GM19023 (cell line): Measurements from ENCODE around the gene FNDC3A.
"Not testable (repeated sequence)": the region's sequence is repeated elsewhere in the genome, so short reads cannot be mapped to it uniquely, and the experiment has no call there.

ENCODE experiments used
- ATAC-seq: cut with Tn5 transposase; IDR thresholded peaks from one replicate; pipeline ENCODE4 v1.9.1; 2021; ENCODE audit warnings: mild to moderate bottlenecking, moderate library complexity; ENCODE audit not compliant: unreplicated experiment

Gene FNDC3A

GRCh38 chr13:49029570-49029969, 53.9 kb downstream of the FNDC3A start:
- no peak for ATAC-seq

- no peak for ATAC-seq
These were observed 54.5 kb downstream of the FNDC3A start for GRCh38 chr13:49030213-49030612.

- ATAC-seq: no peak
These were observed 65.2 kb downstream of the FNDC3A start for GRCh38 chr13:49040872-49041271.

GRCh38 chr13:49042476-49042875, 66.8 kb downstream of the FNDC3A start:
- ATAC-seq: no peak

- no peak for ATAC-seq
These were observed 68.3 kb downstream of the FNDC3A start for GRCh38 chr13:49044008-49044407.

- no peak for ATAC-seq
These were observed 69.1 kb downstream of the FNDC3A start for GRCh38 chr13:49044836-49045235.

- no peak for ATAC-seq
These were observed 70.3 kb downstream of the FNDC3A start for GRCh38 chr13:49046002-49046401.

- no peak for ATAC-seq
These were observed 70.8 kb downstream of the FNDC3A start for GRCh38 chr13:49046519-49046918.

GRCh38 chr13:49052813-49053212, 77.1 kb downstream of the FNDC3A start:
- ATAC-seq: no peak

- ATAC-seq: no peak
These were observed 77.5 kb downstream of the FNDC3A start for GRCh38 chr13:49053215-49053614.

GRCh38 chr13:49053906-49054305, 78.2 kb downstream of the FNDC3A start:
- ATAC-seq: no peak

GRCh38 chr13:49055021-49055420, 79.3 kb downstream of the FNDC3A start:
- no peak for ATAC-seq

- ATAC-seq: no peak
These were observed 81.5 kb downstream of the FNDC3A start for GRCh38 chr13:49057176-49057575.

- no peak for ATAC-seq
These were observed 83.0 kb downstream of the FNDC3A start for GRCh38 chr13:49058761-49059160.

- no peak for ATAC-seq
These were observed 85.1 kb downstream of the FNDC3A start for GRCh38 chr13:49060678-49061387.

- ATAC-seq: not testable (repeated sequence)
These were observed 85.7 kb downstream of the FNDC3A start for GRCh38 chr13:49061388-49061752.

GRCh38 chr13:49062297-49062896, 86.7 kb downstream of the FNDC3A start:
- ATAC-seq: no peak

GRCh38 chr13:49063011-49063410, 87.3 kb downstream of the FNDC3A start:
- ATAC-seq: no peak

- ATAC-seq: no peak
These were observed 87.8 kb downstream of the FNDC3A start for GRCh38 chr13:49063497-49063896.

GRCh38 chr13:49064476-49064875, 88.8 kb downstream of the FNDC3A start:
- no peak for ATAC-seq

- ATAC-seq: no peak
These were observed 91.1 kb downstream of the FNDC3A start for GRCh38 chr13:49066856-49067255.

GRCh38 chr13:49068498-49068897, 92.8 kb downstream of the FNDC3A start:
- ATAC-seq: not testable (repeated sequence)

GRCh38 chr13:49070021-49070420, 94.3 kb downstream of the FNDC3A start:
- not testable (repeated sequence) for ATAC-seq
